LNCaP clone FGC (cell line): Measurements from ENCODE around the gene HCLS1.

ENCODE experiments used
- DNase-seq: peaks from one replicate; pipeline ENCODE4 v3.0.0-alpha.2; 2011; ENCODE audit warnings: low read depth
- H3K4me3 ChIP-seq: 2 replicates; pipeline ENCODE4 v1.5.1; 2011; ENCODE audit warnings: mild to moderate bottlenecking, low read depth, low read length, control low read depth
- CTCF ChIP-seq: IDR thresholded peaks from 2 replicates; pipeline ENCODE4 v1.5.1; 2012; ENCODE audit warnings: mild to moderate bottlenecking; ENCODE audit not compliant: control insufficient read depth, insufficient read depth; ENCODE audit errors: extremely low read depth

HCLS1 gene

GRCh38 chr3:121670676-121671075 lies 10.0 kb upstream of the HCLS1 start:
- no peak for TF ChIP-seq CTCF
- DNase-seq = no peak
- no peak overlapping the region for H3K4me3 ChIP-seq

GRCh38 chr3:121667333-121667732 lies 6.6 kb upstream of the HCLS1 start:
- H3K4me3 ChIP-seq = no peak overlapping the region
- no peak for DNase-seq
- TF ChIP-seq CTCF = no peak

- H3K4me3 ChIP-seq = no peak overlapping the region
- no peak for DNase-seq
Measured at GRCh38 chr3:121665488-121665887, 4.8 kb upstream of the HCLS1 start.

GRCh38 chr3:121663171-121663847 lies 2.6 kb upstream of the HCLS1 start:
- no peak for TF ChIP-seq CTCF
- no peak overlapping the region for H3K4me3 ChIP-seq
- DNase-seq = no peak

More at GRCh38 chr3:121665488-121665887, 4.8 kb upstream of the HCLS1 start:
- no peak for TF ChIP-seq CTCF

GRCh38 chr3:121662742-121663141 lies 2.0 kb upstream of the HCLS1 start:
- no peak for DNase-seq
- H3K4me3 ChIP-seq = no peak overlapping the region
- TF ChIP-seq CTCF = no peak

GRCh38 chr3:121661376-121661775 lies 673 bp upstream of the HCLS1 start:
- no peak overlapping the region for H3K4me3 ChIP-seq
- no peak for DNase-seq
- no peak for TF ChIP-seq CTCF

- H3K4me3 ChIP-seq = no peak overlapping the region
- TF ChIP-seq CTCF = no peak
- DNase-seq = no peak
Measured at GRCh38 chr3:121659586-121659985, 1.1 kb downstream of the HCLS1 start.
